Activated naive CD8-positive, alpha-beta T cell treated with anti-CD3 and anti-CD28 coated beads, Interleukin-2, amount 10 ng/mL, durations not matched to agents 7 days and 5 days (primary cell): ENCODE results near the gene MED17. TPM values are rescaled to one million over a fixed set of nuclear protein-coding genes. Genes with fewer than 3 reads are reported as not detected.
"Not testable (repeated sequence)": the region's sequence is repeated elsewhere in the genome, so short reads cannot be mapped to it uniquely, and the experiment has no call there.

Source experiments
- ATAC-seq: fragments of 150-1000 bp; cut with Tn5 transposase; one replicate; pipeline ENCODE4 v1.10.0; 2021; ENCODE audit warnings: low read depth, moderate library complexity
- POLR2A ChIA-PET: fragments of 350-600 bp; sonication (Branson Sonifier 250); formaldehyde crosslinking; loops from one replicate; lab custom pipeline; 2021; ENCODE audit warnings: antibody characterized with exemption; lab: Charles Lee
- DNase-seq: peaks from one replicate; pipeline ENCODE4 v3.0.0; 2021
- H3K27ac Mint-ChIP-seq: one replicate; pipeline ENCODE4 v1.8.0; 2022; ENCODE audit warnings: mild to moderate bottlenecking, mixed read lengths
- H3K27me3 Mint-ChIP-seq: one replicate; pipeline ENCODE4 v1.8.0; 2022; ENCODE audit warnings: mild to moderate bottlenecking, moderate library complexity, mixed read lengths
- H3K36me3 Mint-ChIP-seq: one replicate; pipeline ENCODE4 v1.8.0; 2021; ENCODE audit warnings: mild to moderate bottlenecking, mixed read lengths
- H3K4me1 Mint-ChIP-seq: one replicate; pipeline ENCODE4 v1.8.0; 2021; ENCODE audit warnings: mixed read lengths
- H3K4me3 Mint-ChIP-seq: one replicate; pipeline ENCODE4 v1.8.0; 2022; ENCODE audit warnings: mild to moderate bottlenecking, moderate library complexity, mixed read lengths
- H3K9me3 Mint-ChIP-seq: one replicate; pipeline ENCODE4 v1.8.0; 2021; ENCODE audit warnings: mixed read lengths
- total RNA-seq, 2 experiments: library from RNA; stranded (reverse); gene quantifications; one replicate each; pipeline ENCODE4 v1.2.3, GENCODE V29; 2021

The MED17 gene
- total RNA-seq, 2 experiments from 2014 or later = 43.0 to 44.8 TPM

- POLR2A ChIA-PET = interaction anchor here (1.0 kb wide), 1 partner anchor 26 kb away, joined by 3 read pairs; the partner anchor contains the start of genes C11orf54 and TAF1D
- Mint-ChIP-seq H3K27me3 (no peaks in the 10 kb centered on the region), H3K4me3 (no peak overlapping the region), H3K9me3 (peaks cover 5% of the 10 kb centered on the region), H3K4me1 (no peaks in the 10 kb centered on the region), H3K36me3 (peaks cover 12% of the 10 kb centered on the region), H3K27ac (no peak overlapping the region)
- ATAC-seq = no peak
- DNase-seq = no peak
These were observed 17.1 kb upstream of the MED17 start for GRCh38 chr11:93767018-93767417.

GRCh38 chr11:93770160-93770559 is 13.9 kb upstream of the MED17 start:
- H3K27me3 Mint-ChIP-seq = no peaks in the 10 kb centered on the region
- H3K4me1 Mint-ChIP-seq = no peaks in the 10 kb centered on the region
- no peak for ATAC-seq
- peaks cover 14% of the 10 kb centered on the region for H3K36me3 Mint-ChIP-seq
- H3K4me3 Mint-ChIP-seq = no peak overlapping the region
- peaks cover 6% of the 10 kb centered on the region for H3K9me3 Mint-ChIP-seq
- POLR2A ChIA-PET = no interaction called here
- H3K27ac Mint-ChIP-seq = no peak overlapping the region
- no peak for DNase-seq

GRCh38 chr11:93772123-93772522 is 12.0 kb upstream of the MED17 start:
- Mint-ChIP-seq H3K27me3 (no peaks in the 10 kb centered on the region), H3K4me3 (no peak overlapping the region), H3K27ac (peak overlapping the region; percentile 12), H3K36me3 (peaks cover 12% of the 10 kb centered on the region), H3K4me1 (no peaks in the 10 kb centered on the region), H3K9me3 (peaks cover 4% of the 10 kb centered on the region)
- no peak for ATAC-seq
- POLR2A ChIA-PET = interaction anchor here (1.7 kb wide), 1 partner anchor 11 kb away, joined by 6 read pairs; the partner anchor contains the start of gene MED17
- no peak for DNase-seq

GRCh38 chr11:93773045-93773477 is 11.0 kb upstream of the MED17 start:
- no peaks in the 10 kb centered on the region for H3K27me3 Mint-ChIP-seq
- no peak overlapping the region for H3K4me3 Mint-ChIP-seq
- peaks cover 1% of the 10 kb centered on the region for H3K9me3 Mint-ChIP-seq
- POLR2A ChIA-PET = interaction anchor here (1.7 kb wide), 1 partner anchor 10 kb away, joined by 6 read pairs; the partner anchor contains the start of gene MED17
- H3K4me1 Mint-ChIP-seq = no peaks in the 10 kb centered on the region
- no peak overlapping the region for H3K27ac Mint-ChIP-seq
- no peak for ATAC-seq
- DNase-seq = no peak
- peaks cover 9% of the 10 kb centered on the region for H3K36me3 Mint-ChIP-seq

- peaks cover 2% of the 10 kb centered on the region for H3K9me3 Mint-ChIP-seq
- peaks cover 9% of the 10 kb centered on the region for H3K36me3 Mint-ChIP-seq
- no peak overlapping the region for H3K4me3 Mint-ChIP-seq
- no peaks in the 10 kb centered on the region for H3K4me1 Mint-ChIP-seq
- no peaks in the 10 kb centered on the region for H3K27me3 Mint-ChIP-seq
- H3K27ac Mint-ChIP-seq = no peak overlapping the region
- DNase-seq (no peak), ATAC-seq (no peak)
- POLR2A ChIA-PET = interaction anchor here (1.3 kb wide), 1 partner anchor 10 kb away, joined by 3 read pairs; the partner anchor contains the start of gene MED17
These were observed 10.4 kb upstream of the MED17 start for GRCh38 chr11:93773601-93774200.

GRCh38 chr11:93774560-93774959 is 9.5 kb upstream of the MED17 start:
- H3K27ac Mint-ChIP-seq, H3K27me3 Mint-ChIP-seq, DNase-seq, H3K9me3 Mint-ChIP-seq, H3K4me3 Mint-ChIP-seq, ATAC-seq, H3K4me1 Mint-ChIP-seq: not testable (repeated sequence)
- POLR2A ChIA-PET = interaction anchor here (1.3 kb wide), 1 partner anchor 9 kb away, joined by 3 read pairs; the partner anchor contains the start of gene MED17
- H3K36me3 Mint-ChIP-seq = peaks cover 11% of the 10 kb centered on the region

- no peak overlapping the region for H3K4me3 Mint-ChIP-seq
- POLR2A ChIA-PET = interaction anchor here (1.3 kb wide), 1 partner anchor 9 kb away, joined by 3 read pairs; the partner anchor contains the start of gene MED17
- peaks cover 11% of the 10 kb centered on the region for H3K36me3 Mint-ChIP-seq
- H3K27ac Mint-ChIP-seq = no peak overlapping the region
- peaks cover 3% of the 10 kb centered on the region for H3K9me3 Mint-ChIP-seq
- no peaks in the 10 kb centered on the region for H3K4me1 Mint-ChIP-seq
- DNase-seq (no peak), ATAC-seq (no peak)
- H3K27me3 Mint-ChIP-seq = no peaks in the 10 kb centered on the region
These were observed 8.8 kb upstream of the MED17 start for GRCh38 chr11:93775289-93775688.

- peaks cover 29% of the 10 kb centered on the region for H3K4me1 Mint-ChIP-seq
- H3K36me3 Mint-ChIP-seq = peaks cover 21% of the 10 kb centered on the region
- peaks cover 2% of the 10 kb centered on the region for H3K9me3 Mint-ChIP-seq
- ATAC-seq (no peak), DNase-seq (no peak)
- H3K4me3 Mint-ChIP-seq = peak overlapping the region; percentile 97
- H3K27me3 Mint-ChIP-seq = no peaks in the 10 kb centered on the region
- POLR2A ChIA-PET = interaction anchor here (0.9 to 2.6 kb wide), 7 partner anchors 9 to 346 kb away, joined by 3 to 113 read pairs (median 6); partner anchors contain the start of genes C11orf54, CEP295, PANX1 and TAF1D
- H3K27ac Mint-ChIP-seq = peak overlapping the region; percentile 92
These were observed 720 bp upstream of the MED17 start for GRCh38 chr11:93783362-93783761.

GRCh38 chr11:93783765-93784144 is 327 bp upstream of the MED17 start:
- Mint-ChIP-seq H3K4me3 (peak overlapping the region; percentile 97), H3K27ac (peak overlapping the region; percentile 92), H3K4me1 (peaks cover 31% of the 10 kb centered on the region), H3K36me3 (peaks cover 21% of the 10 kb centered on the region), H3K27me3 (no peaks in the 10 kb centered on the region), H3K9me3 (peaks cover under 1% of the 10 kb centered on the region)
- no peak for DNase-seq
- POLR2A ChIA-PET = interaction anchor here (0.7 to 2.6 kb wide), 10 partner anchors 9 to 710 kb away, joined by 3 to 113 read pairs (median 4); partner anchors contain the start of genes C11orf54, CEP295, PANX1 and TAF1D
- peak; percentile 24 for ATAC-seq

- Mint-ChIP-seq H3K36me3 (peaks cover 22% of the 10 kb centered on the region), H3K27me3 (no peaks in the 10 kb centered on the region), H3K27ac (peak overlapping the region; percentile 92), H3K4me3 (peak overlapping the region; percentile 97), H3K4me1 (peaks cover 33% of the 10 kb centered on the region), H3K9me3 (no peaks in the 10 kb centered on the region)
- ATAC-seq = peak; percentile 15
- no peak for DNase-seq
- POLR2A ChIA-PET = interaction anchor here (0.8 to 1.1 kb wide), 2 partner anchors 20 to 43 kb away, joined by 3 read pairs; partner anchors contain the start of gene C11orf54
These were observed 866 bp downstream of the MED17 start for GRCh38 chr11:93784935-93785360.

GRCh38 chr11:93791493-93791892 is 7.4 kb downstream of the MED17 start:
- Mint-ChIP-seq H3K4me1 (peaks cover 18% of the 10 kb centered on the region), H3K27me3 (no peaks in the 10 kb centered on the region), H3K9me3 (no peaks in the 10 kb centered on the region), H3K27ac (no peak overlapping the region), H3K36me3 (peaks cover 37% of the 10 kb centered on the region), H3K4me3 (no peak overlapping the region)
- ATAC-seq = no peak
- no peak for DNase-seq
- POLR2A ChIA-PET = interaction anchor here (2.4 kb wide), 1 partner anchor 50 kb away, joined by 10 read pairs; the partner anchor contains the start of genes C11orf54 and TAF1D

GRCh38 chr11:93796441-93797231 is 12.6 kb downstream of the MED17 start:
- POLR2A ChIA-PET = interaction anchor here (1.0 kb wide), 1 partner anchor 56 kb away, joined by 3 read pairs; the partner anchor contains the start of genes C11orf54 and TAF1D
- Mint-ChIP-seq H3K27ac (no peak overlapping the region), H3K27me3 (no peaks in the 10 kb centered on the region), H3K4me1 (peaks cover 4% of the 10 kb centered on the region), H3K4me3 (no peak overlapping the region), H3K36me3 (peaks cover 38% of the 10 kb centered on the region), H3K9me3 (no peaks in the 10 kb centered on the region)
- ATAC-seq = no peak
- DNase-seq = no peak

GRCh38 chr11:93801366-93801765 is 17.3 kb downstream of the MED17 start:
- no peak overlapping the region for H3K27ac Mint-ChIP-seq

More at GRCh38 chr11:93801366-93801765, 17.3 kb downstream of the MED17 start:
- Mint-ChIP-seq H3K36me3 (peaks cover 27% of the 10 kb centered on the region), H3K4me1 (peaks cover 3% of the 10 kb centered on the region), H3K4me3 (no peak overlapping the region), H3K27me3 (no peaks in the 10 kb centered on the region), H3K9me3 (no peaks in the 10 kb centered on the region)
- POLR2A ChIA-PET = no interaction called here
- DNase-seq (no peak), ATAC-seq (no peak)
